ENCODE data around the gene GSTM4.

DNA sequence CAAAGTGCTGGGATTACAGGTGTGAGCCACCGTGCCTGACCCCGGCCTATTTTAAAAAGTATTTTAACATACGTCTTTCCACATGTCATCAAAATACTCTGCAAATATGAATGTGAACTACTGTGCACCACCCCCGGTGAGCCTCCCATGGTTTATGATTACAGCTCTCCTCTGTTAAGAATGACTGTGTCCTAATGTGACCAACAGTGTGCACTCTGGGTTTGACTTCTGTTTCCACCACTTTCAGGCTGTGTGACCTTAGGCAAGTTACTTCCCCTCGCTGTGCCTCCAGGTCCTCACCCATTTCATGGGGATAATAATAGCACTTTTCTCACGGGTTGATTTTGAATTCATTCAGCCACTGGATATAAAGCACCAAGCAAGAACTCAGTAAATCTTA lies 21.6 kb upstream of the GSTM4 start:
- TF ChIP-seq POLR2AphosphoS5 (IDR thresholded peaks at IDR 0.05) (no peak), EZH2 (IDR thresholded peaks at IDR 0.05; ENCODE audit: borderline replicate concordance, insufficient read depth, low read length, poor library complexity, severe bottlenecking) (no peak)
- TF ChIP-seq, protein P1, sequence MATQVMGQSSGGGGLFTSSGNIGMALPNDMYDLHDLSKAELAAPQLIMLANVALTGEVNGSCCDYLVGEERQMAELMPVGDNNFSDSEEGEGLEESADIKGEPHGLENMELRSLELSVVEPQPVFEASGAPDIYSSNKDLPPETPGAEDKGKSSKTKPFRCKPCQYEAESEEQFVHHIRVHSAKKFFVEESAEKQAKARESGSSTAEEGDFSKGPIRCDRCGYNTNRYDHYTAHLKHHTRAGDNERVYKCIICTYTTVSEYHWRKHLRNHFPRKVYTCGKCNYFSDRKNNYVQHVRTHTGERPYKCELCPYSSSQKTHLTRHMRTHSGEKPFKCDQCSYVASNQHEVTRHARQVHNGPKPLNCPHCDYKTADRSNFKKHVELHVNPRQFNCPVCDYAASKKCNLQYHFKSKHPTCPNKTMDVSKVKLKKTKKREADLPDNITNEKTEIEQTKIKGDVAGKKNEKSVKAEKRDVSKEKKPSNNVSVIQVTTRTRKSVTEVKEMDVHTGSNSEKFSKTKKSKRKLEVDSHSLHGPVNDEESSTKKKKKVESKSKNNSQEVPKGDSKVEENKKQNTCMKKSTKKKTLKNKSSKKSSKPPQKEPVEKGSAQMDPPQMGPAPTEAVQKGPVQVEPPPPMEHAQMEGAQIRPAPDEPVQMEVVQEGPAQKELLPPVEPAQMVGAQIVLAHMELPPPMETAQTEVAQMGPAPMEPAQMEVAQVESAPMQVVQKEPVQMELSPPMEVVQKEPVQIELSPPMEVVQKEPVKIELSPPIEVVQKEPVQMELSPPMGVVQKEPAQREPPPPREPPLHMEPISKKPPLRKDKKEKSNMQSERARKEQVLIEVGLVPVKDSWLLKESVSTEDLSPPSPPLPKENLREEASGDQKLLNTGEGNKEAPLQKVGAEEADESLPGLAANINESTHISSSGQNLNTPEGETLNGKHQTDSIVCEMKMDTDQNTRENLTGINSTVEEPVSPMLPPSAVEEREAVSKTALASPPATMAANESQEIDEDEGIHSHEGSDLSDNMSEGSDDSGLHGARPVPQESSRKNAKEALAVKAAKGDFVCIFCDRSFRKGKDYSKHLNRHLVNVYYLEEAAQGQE (IDR thresholded peaks at IDR 0.05; ENCODE audit: borderline replicate concordance), result no peak
- TF ChIP-seq, protein P2, sequence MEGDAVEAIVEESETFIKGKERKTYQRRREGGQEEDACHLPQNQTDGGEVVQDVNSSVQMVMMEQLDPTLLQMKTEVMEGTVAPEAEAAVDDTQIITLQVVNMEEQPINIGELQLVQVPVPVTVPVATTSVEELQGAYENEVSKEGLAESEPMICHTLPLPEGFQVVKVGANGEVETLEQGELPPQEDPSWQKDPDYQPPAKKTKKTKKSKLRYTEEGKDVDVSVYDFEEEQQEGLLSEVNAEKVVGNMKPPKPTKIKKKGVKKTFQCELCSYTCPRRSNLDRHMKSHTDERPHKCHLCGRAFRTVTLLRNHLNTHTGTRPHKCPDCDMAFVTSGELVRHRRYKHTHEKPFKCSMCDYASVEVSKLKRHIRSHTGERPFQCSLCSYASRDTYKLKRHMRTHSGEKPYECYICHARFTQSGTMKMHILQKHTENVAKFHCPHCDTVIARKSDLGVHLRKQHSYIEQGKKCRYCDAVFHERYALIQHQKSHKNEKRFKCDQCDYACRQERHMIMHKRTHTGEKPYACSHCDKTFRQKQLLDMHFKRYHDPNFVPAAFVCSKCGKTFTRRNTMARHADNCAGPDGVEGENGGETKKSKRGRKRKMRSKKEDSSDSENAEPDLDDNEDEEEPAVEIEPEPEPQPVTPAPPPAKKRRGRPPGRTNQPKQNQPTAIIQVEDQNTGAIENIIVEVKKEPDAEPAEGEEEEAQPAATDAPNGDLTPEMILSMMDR (IDR thresholded peaks at IDR 0.05; ENCODE audit: poor library complexity, severe bottlenecking), result no peak
